ENCODE data around the gene BNIPL.
A peak's percentile ranks its signal among the peaks of the same experiment; 100 is the strongest.

DNA sequence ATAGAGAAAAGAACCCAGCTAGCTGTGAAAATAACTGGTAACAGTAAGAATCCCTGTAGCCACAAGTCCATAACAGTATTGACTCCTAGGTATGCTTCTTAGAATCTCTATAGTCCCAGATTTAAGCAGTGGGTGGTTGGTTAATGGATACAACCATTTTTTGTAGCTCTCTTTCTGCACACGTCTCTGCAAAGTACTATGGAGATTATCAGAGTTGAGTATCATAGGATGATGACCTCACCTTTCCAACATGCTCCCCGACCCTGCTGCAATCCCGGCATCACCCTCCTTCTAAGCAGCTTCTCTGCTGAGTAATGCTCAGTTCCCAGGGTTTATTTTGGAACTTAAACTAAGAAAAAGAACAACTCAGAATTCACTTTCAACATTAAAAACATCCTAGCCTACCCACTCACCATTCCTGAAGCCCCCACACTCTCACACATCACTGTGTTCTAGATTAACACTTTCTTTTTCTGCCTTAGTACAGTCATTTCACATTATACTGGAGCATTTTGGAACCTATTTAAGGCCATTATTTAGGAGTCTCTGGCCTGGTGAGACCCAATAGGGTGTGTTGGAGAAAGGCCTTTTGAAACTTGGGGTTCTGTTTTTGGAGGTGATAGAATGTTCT is 26.5 kb downstream of the BNIPL start:
- TF ChIP-seq GATA2 (IDR thresholded peaks at IDR 0.05; ENCODE audit: low read depth, low read length) (peak; percentile 72), GATA3 (IDR thresholded peaks at IDR 0.05; ENCODE audit: low read depth, low read length) (no peak)

Measured in SH-SY5Y (cell line).